ENCODE data around the gene OR51I2. TPM values are rescaled to one million over a fixed set of nuclear protein-coding genes. Genes with fewer than 3 reads are reported as not detected.

OR51I2 gene
- total and polyA plus RNA-seq, 9 of the 15 experiments (the other 6 are each of a cell fraction or from before 2014, with no cell fraction given), result 0.06 to 0.61 (median 0.07) TPM; not detected in 6

- TF ChIP-seq CHD7 (IDR thresholded peaks at IDR 0.05; ENCODE audit: low read depth, low read length) (no peak), ESRRA (IDR thresholded peaks at IDR 0.05; ENCODE audit: borderline replicate concordance, low read depth) (no peak), ZNF224 (CRISPR knock-in tag; IDR thresholded peaks at IDR 0.05) (no peak), ZNF445 (CRISPR knock-in tag; IDR thresholded peaks at IDR 0.05; ENCODE audit: low read depth) (no peak), RBM34 (IDR thresholded peaks at IDR 0.05; ENCODE audit: borderline replicate concordance, insufficient read depth, low read length) (no peak), RFX1 (IDR thresholded peaks at IDR 0.05) (no peak), PBX2 (CRISPR knock-in tag; IDR thresholded peaks at IDR 0.05; ENCODE audit: low read depth) (no peak), PBX2 (tag; conservative IDR thresholded peaks at IDR 0.05; ENCODE audit: low read depth) (0 out of 2 replicates have a peak, but pooled peaks have one; percentile 17), MYBL2 (IDR thresholded peaks at IDR 0.05; ENCODE audit: low read depth) (no peak), MYBL2 (CRISPR knock-in tag; IDR thresholded peaks at IDR 0.05; ENCODE audit: borderline replicate concordance) (no peak), ZNF644 (tag; IDR thresholded peaks at IDR 0.05; ENCODE audit: low read depth) (peak; percentile 70; the same call in 1 of the 2 replicates), HES1 (IDR thresholded peaks at IDR 0.05; ENCODE audit: low read depth) (no peak), GTF2A2 (tag; IDR thresholded peaks at IDR 0.05) (0 out of 2 replicates have a peak, but pooled peaks have one; percentile 25)
Measured at GRCh38 chr11:5500393-5500801, 51.3 kb downstream of the OR51I2 start (continued).
